ENCODE results near the gene MAST4. TPM values are rescaled to one million over a fixed set of nuclear protein-coding genes. Genes with fewer than 3 reads are reported as not detected.

The MAST4 gene
- total and polyA plus RNA-seq, 2 of the 4 experiments (the other 2 are of a cell fraction): 4.8 to 6.8 TPM

- POLR2A ChIA-PET (ENCODE audit: unreplicated experiment): no interaction called here
Observed at GRCh38 chr5:67051164-67051563, 455.0 kb downstream of the MAST4 start.

More at GRCh38 chr5:67051164-67051563, 455.0 kb downstream of the MAST4 start:
- Histone ChIP-seq H3K56ac (ENCODE audit: extremely low read depth, insufficient read depth, low read length) (no peak overlapping the region), H3K4me2 (ENCODE audit: low read depth, low read length) (no peak overlapping the region), H4K91ac (ENCODE audit: insufficient read depth, low read depth, low read length) (no peak overlapping the region), H4K8ac (ENCODE audit: low read depth in 2 of 2, low read length in 2 of 2) (no peak overlapping the region), H3K9ac (ENCODE audit: low read depth, low read length) (no peak overlapping the region), H2BK5ac (ENCODE audit: low read depth, low read length, poor library complexity, severe bottlenecking) (no peak overlapping the region), H2AFZ (replicated peaks; ENCODE audit: low read length, poor library complexity) (no peak overlapping the region), H2AK5ac (ENCODE audit: low read depth, low read length) (no peak overlapping the region), H2BK20ac (ENCODE audit: low read depth, low read length) (no peak overlapping the region), H2AK9ac (replicated peaks; ENCODE audit: low read depth, low read length, poor library complexity) (no peak overlapping the region), H3K4me3 (ENCODE audit: insufficient read depth, low read depth, low read length) (no peak overlapping the region), H3K23ac (ENCODE audit: low read depth, low read length) (no peak overlapping the region), H2BK120ac (ENCODE audit: low read depth, low read length) (no peak overlapping the region), H3K4ac (ENCODE audit: low read depth, low read length) (no peak overlapping the region), H3K27me3 (ENCODE audit: control insufficient read depth, insufficient read depth, low read length) (no peaks in the 10 kb centered on the region), H2BK15ac (ENCODE audit: low read depth, low read length) (no peak overlapping the region), H3K36me3 (ENCODE audit: control insufficient read depth, insufficient read depth, low read length) (no peaks in the 10 kb centered on the region), H3K27ac (ENCODE audit: insufficient read depth, low read length) (no peak overlapping the region), H4K20me1 (ENCODE audit: insufficient read depth, low read length) (no peaks in the 10 kb centered on the region), H3K18ac (ENCODE audit: low read depth, low read length) (no peak overlapping the region), H4K5ac (ENCODE audit: low read depth, low read length) (no peak overlapping the region), H3K9me3 (ENCODE audit: control insufficient read depth, insufficient read depth, low read length) (no peaks in the 10 kb centered on the region), H3K14ac (replicated peaks; ENCODE audit: low read depth, low read length) (no peak overlapping the region), H3K9me1 (ENCODE audit: insufficient read depth, low read length) (peaks cover 5% of the 10 kb centered on the region; the same call in 1 of the 2 replicates), H3K4me1 (ENCODE audit: control insufficient read depth, insufficient read depth, low read length) (peaks cover 5% of the 10 kb centered on the region; the same call in 1 of the 2 replicates), H3K79me1 (ENCODE audit: low read depth in 1 of 2, low read length in 2 of 2) (peaks cover 19 to 20% of the 10 kb centered on the region in 2 experiments; a peak in 2 of 4 replicates)
- CTCF ChIA-PET: interaction anchor here (1.3 kb wide), 1 partner anchor 10 kb away, joined by 3 read pairs; no protein-coding TSS in a partner anchor
- TF ChIP-seq, protein P1, sequence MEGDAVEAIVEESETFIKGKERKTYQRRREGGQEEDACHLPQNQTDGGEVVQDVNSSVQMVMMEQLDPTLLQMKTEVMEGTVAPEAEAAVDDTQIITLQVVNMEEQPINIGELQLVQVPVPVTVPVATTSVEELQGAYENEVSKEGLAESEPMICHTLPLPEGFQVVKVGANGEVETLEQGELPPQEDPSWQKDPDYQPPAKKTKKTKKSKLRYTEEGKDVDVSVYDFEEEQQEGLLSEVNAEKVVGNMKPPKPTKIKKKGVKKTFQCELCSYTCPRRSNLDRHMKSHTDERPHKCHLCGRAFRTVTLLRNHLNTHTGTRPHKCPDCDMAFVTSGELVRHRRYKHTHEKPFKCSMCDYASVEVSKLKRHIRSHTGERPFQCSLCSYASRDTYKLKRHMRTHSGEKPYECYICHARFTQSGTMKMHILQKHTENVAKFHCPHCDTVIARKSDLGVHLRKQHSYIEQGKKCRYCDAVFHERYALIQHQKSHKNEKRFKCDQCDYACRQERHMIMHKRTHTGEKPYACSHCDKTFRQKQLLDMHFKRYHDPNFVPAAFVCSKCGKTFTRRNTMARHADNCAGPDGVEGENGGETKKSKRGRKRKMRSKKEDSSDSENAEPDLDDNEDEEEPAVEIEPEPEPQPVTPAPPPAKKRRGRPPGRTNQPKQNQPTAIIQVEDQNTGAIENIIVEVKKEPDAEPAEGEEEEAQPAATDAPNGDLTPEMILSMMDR (conservative IDR thresholded peaks at IDR 0.05; ENCODE audit: low read depth, low read length): no peak
- TF ChIP-seq NFE2L2 (IDR thresholded peaks at IDR 0.05; ENCODE audit: low read depth, low read length) (no peak), MAZ (IDR thresholded peaks at IDR 0.05; ENCODE audit: borderline replicate concordance, low read depth, low read length) (no peak), BHLHE40 (IDR thresholded peaks at IDR 0.05; ENCODE audit: low read depth, low read length) (no peak), CEBPB (IDR thresholded peaks at IDR 0.05; ENCODE audit: low read depth, low read length) (no peak), RAD21 (IDR thresholded peaks at IDR 0.05; ENCODE audit: low read length) (no peak), ELK1 (IDR thresholded peaks at IDR 0.05; ENCODE audit: borderline replicate concordance, low read depth, low read length) (no peak), RFX5 (IDR thresholded peaks at IDR 0.05; ENCODE audit: low read depth, low read length) (no peak), FOS (IDR thresholded peaks at IDR 0.05; ENCODE audit: low read depth, low read length) (no peak), MAFK (IDR thresholded peaks at IDR 0.05; ENCODE audit: low read depth, low read length) (no peak), POLR2A (IDR thresholded peaks at IDR 0.05; ENCODE audit: low read depth, low read length) (no peak)
- dilution Hi-C loops (cut with HindIII; ENCODE audit: low sequenced_read_pairs, unreplicated experiment) (no loop called here), in situ Hi-C loops (cut with MboI; ENCODE audit: low sequenced_read_pairs) (no loop called here), intact Hi-C loops (cut with micrococcal nuclease) (no loop called here)
- BruUV-seq (replicated peaks): no TSS peak
- no peak for ATAC-seq (ENCODE audit: low read depth)
- WGBS, 2 experiments (ENCODE audit: extremely low coverage in 2 of 2, insufficient read length in 1 of 2): 60% methylated on average over 1 of the region's 1 CpG; no CpG with 5 or more reads in 1 of the 2 experiments
- DNase-seq: no peak

Data from IMR-90 (cell line).